SJCRH30 (cell line): ENCODE measurements around the gene BCAS4. TPM values are rescaled to one million over a fixed set of nuclear protein-coding genes. Genes with fewer than 3 reads are reported as not detected.

Experiments used
- DNase-seq, 2 experiments: peaks; one replicate each; pipeline ENCODE4 v3.0.0-alpha.2; 2015 to 2020
- H3K27ac ChIP-seq: fragments of 250-450 bp; sonication (Bioruptor Pico); 2 replicates; pipeline ENCODE4 v1.5.1; 2020; ENCODE audit warnings: mild to moderate bottlenecking, moderate library complexity
- H3K27me3 ChIP-seq: fragments of 250-450 bp; sonication (Bioruptor Pico); 2 replicates; pipeline ENCODE4 v1.5.1; 2020; ENCODE audit warnings: mild to moderate bottlenecking, moderate library complexity
- H3K36me3 ChIP-seq: fragments of 250-450 bp; sonication (Bioruptor Pico); 2 replicates; pipeline ENCODE4 v1.5.1; 2020; ENCODE audit warnings: mild to moderate bottlenecking, moderate library complexity
- H3K4me1 ChIP-seq: fragments of 250-450 bp; sonication (Bioruptor Pico); 2 replicates; pipeline ENCODE4 v1.5.1; 2020; ENCODE audit warnings: mild to moderate bottlenecking, moderate library complexity
- H3K4me3 ChIP-seq: fragments of 250-450 bp; sonication (Bioruptor Pico); 2 replicates; pipeline ENCODE4 v1.5.1; 2020; ENCODE audit warnings: mild to moderate bottlenecking, moderate library complexity
- H3K9me3 ChIP-seq: fragments of 250-450 bp; sonication (Bioruptor Pico); replicated peaks from 2 replicates; pipeline ENCODE4 v1.5.1; 2020; ENCODE audit warnings: mild to moderate bottlenecking, moderate library complexity
- total RNA-seq: library from RNA; depleted of rRNA; stranded (reverse); fragments of >200 nt; shearing (Covaris generic); gene quantifications from 2 replicates; pipeline ENCODE4 v1.2.3, GENCODE V29; 2014

Gene BCAS4
- total RNA-seq, 1 experiment from 2014 or later: 5.8 TPM

DNA sequence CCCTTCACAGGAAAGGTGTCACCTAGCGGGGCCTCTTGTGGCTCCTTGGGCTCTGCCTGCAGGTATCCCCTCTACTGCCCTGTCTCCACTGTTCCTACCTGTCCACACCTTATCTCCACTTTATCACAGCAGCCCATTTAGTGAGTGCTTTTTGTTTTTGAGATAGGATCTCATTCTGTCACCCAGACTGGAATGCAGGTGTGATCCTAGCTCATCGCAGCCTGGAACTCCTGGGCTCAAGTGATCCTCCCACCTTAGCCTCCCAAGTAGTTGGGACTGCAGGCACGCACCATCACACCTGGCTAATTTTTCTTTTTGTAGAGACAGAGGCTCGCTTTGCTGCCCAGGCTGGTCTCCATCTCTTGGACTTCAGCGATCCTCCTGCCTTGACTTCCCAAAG lies 48.0 kb downstream of the BCAS4 start:
- DNase-seq: no peak
- no peak overlapping the region for H3K4me3 ChIP-seq
- H3K27me3 ChIP-seq: no peaks in the 10 kb centered on the region

DNA sequence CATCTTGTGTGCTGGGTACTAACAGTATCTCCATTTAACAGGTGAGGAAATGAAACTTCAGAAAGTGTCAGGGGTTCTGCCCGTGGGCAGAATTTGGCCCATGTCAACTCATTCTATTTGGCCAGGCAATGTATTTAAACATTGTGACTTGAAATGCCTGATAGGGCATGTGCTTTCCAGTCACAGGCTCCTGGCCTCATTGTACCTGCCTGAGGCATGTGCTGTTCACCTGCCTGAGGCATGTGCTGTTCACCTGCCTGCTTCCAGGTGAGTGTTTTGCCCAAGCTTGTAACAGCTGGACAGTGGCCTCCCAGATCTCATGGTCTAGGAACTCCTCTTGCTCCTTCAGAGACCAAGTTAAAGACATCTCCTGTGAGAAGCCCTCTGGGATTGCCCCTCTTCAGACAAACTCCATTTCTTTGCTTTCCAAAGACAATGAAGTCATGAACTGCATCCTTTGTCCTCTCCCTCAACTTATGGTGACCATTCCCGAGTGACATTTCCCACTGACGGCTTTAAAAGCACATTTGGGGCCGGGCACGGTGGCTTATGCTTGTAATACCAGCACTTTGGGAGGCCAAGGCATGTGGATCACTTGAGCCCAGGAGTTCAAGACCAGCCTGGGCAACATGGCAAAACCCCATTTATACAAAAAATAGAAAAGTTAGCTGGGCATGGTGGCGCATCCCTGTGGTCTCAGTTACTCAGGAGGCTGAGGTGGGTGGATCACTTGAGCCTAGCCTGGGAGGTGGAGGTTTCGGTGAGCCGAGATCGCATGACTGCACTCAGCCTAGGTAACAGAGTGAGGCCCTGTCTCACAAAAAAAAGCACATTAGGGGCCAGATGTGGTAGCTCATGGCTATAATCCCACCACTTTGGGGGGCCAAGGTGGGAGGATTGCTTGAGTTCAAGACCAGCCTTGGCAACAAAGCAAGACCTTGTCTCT lies 48.7 kb downstream of the BCAS4 start:
- peaks cover 5% of the 10 kb centered on the region; the same call in 1 of the 2 replicates for H3K4me1 ChIP-seq
- H3K36me3 ChIP-seq: no peaks in the 10 kb centered on the region
- H3K27ac ChIP-seq: no peak overlapping the region
- H3K4me3 ChIP-seq: no peak overlapping the region
- no peaks in the 10 kb centered on the region for H3K27me3 ChIP-seq
- DNase-seq: no peak
- H3K9me3 ChIP-seq: no peaks in the 10 kb centered on the region

More for the DNA sequence above, 48.0 kb downstream of the BCAS4 start:
- Histone ChIP-seq H3K36me3 (no peaks in the 10 kb centered on the region), H3K9me3 (no peaks in the 10 kb centered on the region), H3K4me1 (peaks cover 4% of the 10 kb centered on the region; the same call in 1 of the 2 replicates), H3K27ac (no peak overlapping the region)

DNA sequence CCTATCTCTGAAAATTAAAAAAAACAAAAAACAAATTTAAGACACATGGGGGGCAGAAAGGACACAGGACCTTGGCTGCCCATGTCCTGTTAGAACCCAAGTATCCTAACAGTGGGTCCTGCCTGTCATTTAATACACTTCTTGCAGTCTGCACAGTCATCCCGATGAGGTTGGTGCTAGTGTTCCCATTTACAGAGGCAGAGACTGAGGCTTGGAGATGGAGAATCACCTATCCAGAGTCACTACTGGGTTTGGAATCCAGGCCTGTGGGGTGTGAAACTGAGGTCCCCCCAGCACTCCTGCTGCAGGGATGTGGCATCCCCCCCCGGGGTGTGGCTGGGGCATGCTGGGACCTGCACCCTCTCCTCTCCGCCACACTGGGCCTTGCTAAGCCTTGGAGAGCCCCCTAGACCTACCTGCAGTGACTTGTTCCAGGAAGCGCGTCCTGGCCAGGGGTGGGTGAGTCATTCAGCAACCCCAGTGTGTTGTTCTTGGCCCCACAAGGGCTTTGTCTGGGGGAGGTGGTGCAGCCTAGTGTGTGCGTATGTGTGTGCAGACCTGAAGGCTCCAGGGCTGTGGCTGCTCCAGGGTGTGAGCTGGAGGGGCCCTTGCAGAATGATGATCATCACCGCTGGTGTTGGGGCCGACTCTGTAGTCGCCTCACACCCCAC lies 49.7 kb downstream of the BCAS4 start:
- Histone ChIP-seq H3K4me1 (peaks cover 7% of the 10 kb centered on the region; the same call in 1 of the 2 replicates), H3K36me3 (no peaks in the 10 kb centered on the region), H3K4me3 (no peak overlapping the region), H3K27me3 (no peaks in the 10 kb centered on the region), H3K9me3 (no peaks in the 10 kb centered on the region), H3K27ac (no peak overlapping the region)
- no peak for DNase-seq

DNA sequence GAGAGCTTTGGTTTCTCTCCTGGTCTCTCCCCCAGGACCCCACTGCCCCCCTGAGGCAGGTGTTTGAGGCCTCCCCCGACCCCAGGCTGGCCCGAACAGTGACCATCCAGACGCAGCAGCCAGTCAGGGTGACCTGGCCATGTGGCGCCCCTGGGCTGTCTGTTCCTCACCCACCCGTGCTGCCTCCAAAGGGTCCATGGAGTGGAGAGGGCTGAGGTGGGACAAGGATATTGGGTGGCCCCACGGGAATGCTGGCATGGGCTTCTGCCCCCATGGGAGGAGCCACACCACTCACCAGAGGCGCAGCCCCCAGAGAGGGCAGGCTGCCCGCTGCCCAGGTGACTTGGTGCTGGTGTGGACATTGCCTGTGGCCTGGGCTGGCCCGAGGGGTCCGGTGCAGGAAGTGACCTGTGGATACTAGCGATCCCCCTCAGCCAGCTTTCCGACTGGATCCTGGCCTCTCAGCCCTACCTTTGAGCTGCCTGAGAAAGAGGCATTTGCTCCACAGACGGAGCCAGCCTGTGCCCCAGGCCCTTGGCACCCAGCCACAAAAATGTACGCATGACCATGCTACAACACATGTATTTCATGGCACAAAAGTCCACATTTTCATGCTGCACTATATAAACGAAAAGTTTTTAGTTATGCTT lies 50.8 kb downstream of the BCAS4 start:
- DNase-seq: peak in 1 of 2 experiments; percentile 41
- no peak overlapping the region for H3K27ac ChIP-seq
- no peaks in the 10 kb centered on the region for H3K9me3 ChIP-seq
- H3K4me3 ChIP-seq: no peak overlapping the region
- no peaks in the 10 kb centered on the region for H3K36me3 ChIP-seq
- no peaks in the 10 kb centered on the region for H3K27me3 ChIP-seq
- peaks cover 7% of the 10 kb centered on the region; the same call in 1 of the 2 replicates for H3K4me1 ChIP-seq

GRCh38 chr20:50848341-50848808 lies 53.5 kb downstream of the BCAS4 start:
- Histone ChIP-seq H3K9me3 (no peaks in the 10 kb centered on the region), H3K36me3 (no peaks in the 10 kb centered on the region), H3K27me3 (no peaks in the 10 kb centered on the region), H3K27ac (no peak overlapping the region), H3K4me3 (no peak overlapping the region), H3K4me1 (peaks cover 7% of the 10 kb centered on the region; the same call in 1 of the 2 replicates)
- DNase-seq: no peak

- H3K4me3 ChIP-seq: peak overlapping the region; percentile 4; the same call in 1 of the 2 replicates
- H3K27ac ChIP-seq: no peak overlapping the region
- no peaks in the 10 kb centered on the region for H3K9me3 ChIP-seq
- H3K36me3 ChIP-seq: no peaks in the 10 kb centered on the region
- H3K4me1 ChIP-seq: peaks cover 7% of the 10 kb centered on the region; the same call in 1 of the 2 replicates
- H3K27me3 ChIP-seq: no peaks in the 10 kb centered on the region
- DNase-seq: peak in 1 of 2 experiments; percentile 44
These were observed 54.2 kb downstream of the BCAS4 start for GRCh38 chr20:50848846-50849673.

- Histone ChIP-seq H3K27me3 (no peaks in the 10 kb centered on the region), H3K27ac (no peak overlapping the region), H3K9me3 (no peaks in the 10 kb centered on the region), H3K4me3 (no peak overlapping the region), H3K36me3 (no peaks in the 10 kb centered on the region), H3K4me1 (peaks cover 7% of the 10 kb centered on the region; the same call in 1 of the 2 replicates)
- DNase-seq: no peak
These were observed 55.9 kb downstream of the BCAS4 start for GRCh38 chr20:50850721-50851286.

- H3K27me3 ChIP-seq: no peaks in the 10 kb centered on the region
- H3K9me3 ChIP-seq: no peaks in the 10 kb centered on the region
- H3K4me3 ChIP-seq: no peak overlapping the region
- H3K36me3 ChIP-seq: no peaks in the 10 kb centered on the region
- peaks cover 7% of the 10 kb centered on the region; the same call in 1 of the 2 replicates for H3K4me1 ChIP-seq
- DNase-seq: no peak
- no peak overlapping the region for H3K27ac ChIP-seq
These were observed 57.2 kb downstream of the BCAS4 start for GRCh38 chr20:50852085-50852484.

- no peaks in the 10 kb centered on the region for H3K36me3 ChIP-seq
- DNase-seq: no peak
- no peak overlapping the region for H3K27ac ChIP-seq
- H3K4me3 ChIP-seq: no peak overlapping the region
- H3K27me3 ChIP-seq: no peaks in the 10 kb centered on the region
- H3K9me3 ChIP-seq: no peaks in the 10 kb centered on the region
- H3K4me1 ChIP-seq: no peaks in the 10 kb centered on the region
These were observed 59.8 kb downstream of the BCAS4 start for GRCh38 chr20:50854506-50855249.

DNA sequence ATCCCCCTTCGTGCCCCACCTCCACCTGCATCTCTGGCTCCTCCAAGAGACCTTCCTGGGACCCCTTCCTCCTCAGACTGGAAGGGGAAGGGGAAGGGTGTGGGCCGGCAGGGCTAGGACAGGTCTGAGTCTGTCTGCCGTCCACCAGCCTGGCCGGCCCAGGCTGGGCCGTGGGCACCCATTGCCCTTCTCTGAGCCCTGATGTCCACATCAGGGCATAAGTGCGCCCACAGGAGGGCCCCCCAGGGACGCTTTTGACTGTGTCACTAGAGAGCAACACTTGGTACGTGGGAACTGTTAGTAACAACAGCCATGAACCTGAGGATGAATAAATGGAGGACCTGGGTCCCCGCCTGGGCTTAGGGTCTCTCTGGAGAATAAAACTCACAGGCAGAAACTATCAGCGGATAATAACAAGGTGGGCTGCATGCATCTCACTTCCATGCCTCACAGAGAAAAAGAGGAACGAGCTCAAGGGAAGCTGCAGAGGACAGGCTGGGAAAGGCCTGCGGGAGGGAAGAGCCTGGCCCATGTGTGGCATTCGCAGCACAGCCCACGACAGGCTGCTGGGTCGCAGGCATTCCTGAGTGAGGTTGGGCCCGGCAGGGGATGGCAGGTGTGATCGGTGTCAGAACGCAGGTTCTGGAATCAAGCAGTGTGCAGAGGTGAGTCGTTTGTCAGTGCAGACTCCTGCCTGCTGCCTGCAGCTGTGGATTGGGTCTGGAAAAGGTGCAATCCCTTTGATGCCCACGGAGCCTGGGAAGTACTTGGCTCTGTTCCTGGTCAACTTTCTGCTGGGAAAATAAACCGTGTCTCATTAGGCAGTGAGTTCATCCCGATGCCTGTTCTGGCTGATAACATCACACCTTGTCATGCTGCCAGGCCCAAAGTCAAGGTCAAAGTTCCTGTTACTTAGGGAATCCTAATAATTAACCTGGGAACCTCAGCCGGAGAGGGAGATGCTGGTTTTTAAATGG lies 60.9 kb downstream of the BCAS4 start:
- no peaks in the 10 kb centered on the region for H3K36me3 ChIP-seq
- DNase-seq: no peak
- no peak overlapping the region for H3K27ac ChIP-seq

GRCh38 chr20:50856475-50857041 lies 61.7 kb downstream of the BCAS4 start:
- no peaks in the 10 kb centered on the region for H3K27me3 ChIP-seq

More for the DNA sequence above, 60.9 kb downstream of the BCAS4 start:
- H3K27me3 ChIP-seq: no peaks in the 10 kb centered on the region
- H3K4me1 ChIP-seq: no peaks in the 10 kb centered on the region
- no peak overlapping the region for H3K4me3 ChIP-seq
- no peaks in the 10 kb centered on the region for H3K9me3 ChIP-seq

GRCh38 chr20:50857348-50857747 lies 62.5 kb downstream of the BCAS4 start:
- Histone ChIP-seq H3K9me3 (no peaks in the 10 kb centered on the region), H3K36me3 (no peaks in the 10 kb centered on the region), H3K4me1 (no peaks in the 10 kb centered on the region), H3K27me3 (no peaks in the 10 kb centered on the region), H3K27ac (no peak overlapping the region), H3K4me3 (no peak overlapping the region)
- DNase-seq: no peak

More at GRCh38 chr20:50856475-50857041, 61.7 kb downstream of the BCAS4 start:
- Histone ChIP-seq H3K36me3 (no peaks in the 10 kb centered on the region), H3K4me3 (no peak overlapping the region), H3K4me1 (no peaks in the 10 kb centered on the region), H3K27ac (no peak overlapping the region), H3K9me3 (no peaks in the 10 kb centered on the region)
- DNase-seq: no peak
